ENCODE results near the gene TGM5.
A peak's percentile ranks its signal among the peaks of the same experiment; 100 is the strongest.
"Not testable (repeated sequence)": the region's sequence is repeated elsewhere in the genome, so short reads cannot be mapped to it uniquely, and the experiment has no call there.

The TGM5 gene

DNA sequence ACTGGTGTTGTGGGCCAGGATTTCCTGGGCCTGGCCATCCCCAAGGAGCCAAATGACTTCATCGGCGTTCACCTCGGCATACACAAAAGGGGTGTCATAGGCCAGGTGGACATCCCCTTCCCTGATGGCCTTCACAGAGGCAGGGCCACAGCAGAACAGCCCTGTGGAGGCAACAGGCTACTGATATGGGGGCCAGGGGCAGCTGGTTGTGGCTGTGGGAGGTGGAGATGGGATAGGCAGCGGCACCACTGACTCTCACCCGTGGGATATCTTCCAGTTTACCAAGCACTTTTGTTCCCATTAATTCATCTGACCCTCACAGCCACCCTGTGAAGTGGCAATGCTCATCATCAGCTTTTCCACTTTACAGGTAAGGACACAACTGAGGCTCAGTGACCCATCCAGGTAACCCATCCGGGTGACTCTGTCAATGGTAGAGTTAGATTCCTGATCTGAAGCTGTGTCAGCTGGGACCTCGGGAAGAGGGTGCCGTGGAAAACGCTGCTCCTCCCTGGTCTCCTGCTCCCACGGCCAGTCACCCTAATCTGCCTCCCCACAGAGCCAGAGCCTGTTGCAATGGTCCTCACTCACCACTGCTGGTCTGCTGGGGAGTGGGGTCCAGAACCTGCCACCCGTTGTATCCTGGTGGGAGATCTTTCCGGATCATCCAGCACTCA is 15.3 kb upstream of the TGM5 start:
- Mint-ChIP-seq H3K27me3 (peaks cover 12% of the 10 kb centered on the region), H3K27ac (peak overlapping the region in 1 of 2 donors; percentile 44), H3K9me3 (no peaks in the 10 kb centered on the region), H3K4me3 (no peak overlapping the region), H3K4me1 (peaks cover 10% of the 10 kb centered on the region)
- ATAC-seq (no peak), DNase-seq (no peak)

DNA sequence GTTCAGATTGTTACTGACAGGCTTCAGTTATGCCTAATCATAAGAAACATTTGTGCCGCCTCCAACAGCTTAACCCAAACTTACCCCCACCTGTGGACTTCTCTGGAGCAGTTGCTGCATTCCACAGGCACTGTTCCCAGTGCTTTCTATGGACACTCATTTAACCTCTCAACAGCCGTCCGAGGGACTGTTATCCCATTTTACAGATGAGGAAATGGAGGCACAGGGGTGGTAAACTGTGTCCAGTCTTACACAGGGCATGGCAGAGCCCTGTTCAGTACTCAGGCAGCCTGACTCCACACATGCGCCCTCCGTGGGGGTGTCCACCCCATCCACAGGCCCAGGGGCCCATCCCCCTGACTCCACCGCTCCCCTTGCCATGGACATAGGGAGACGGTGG is 14.3 kb upstream of the TGM5 start:
- no peak overlapping the region for H3K4me3 Mint-ChIP-seq
- DNase-seq (no peak), ATAC-seq (no peak)
- no peaks in the 10 kb centered on the region for H3K9me3 Mint-ChIP-seq
- peaks cover 10% of the 10 kb centered on the region for H3K4me1 Mint-ChIP-seq
- peaks cover 12% of the 10 kb centered on the region for H3K27me3 Mint-ChIP-seq
- H3K27ac Mint-ChIP-seq = no peak overlapping the region

DNA sequence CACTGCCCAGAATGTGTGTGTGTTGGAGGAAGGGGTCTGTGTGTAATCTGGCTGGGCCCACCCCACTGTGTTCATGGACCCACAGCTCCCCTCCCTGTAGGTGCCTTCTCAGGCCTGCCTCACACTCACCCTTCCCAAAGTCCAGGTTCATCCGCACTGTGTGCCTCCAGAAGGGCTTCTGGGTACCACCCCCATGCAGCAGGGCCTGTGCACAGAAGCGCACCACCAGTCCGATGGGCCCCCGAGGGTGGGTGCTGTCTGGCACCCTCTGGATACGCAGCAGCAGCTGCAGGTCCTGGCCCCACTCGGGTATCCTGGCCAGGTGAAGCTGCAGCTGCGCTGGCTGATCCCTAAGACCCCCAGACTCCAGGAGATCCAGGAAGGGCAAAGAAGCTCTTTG is 12.8 kb upstream of the TGM5 start:
- Mint-ChIP-seq H3K27me3 (peaks cover under 1% of the 10 kb centered on the region), H3K9me3 (no peaks in the 10 kb centered on the region), H3K4me3 (no peak overlapping the region), H3K4me1 (no peaks in the 10 kb centered on the region), H3K27ac (no peak overlapping the region)
- no peak for DNase-seq
- ATAC-seq = no peak

DNA sequence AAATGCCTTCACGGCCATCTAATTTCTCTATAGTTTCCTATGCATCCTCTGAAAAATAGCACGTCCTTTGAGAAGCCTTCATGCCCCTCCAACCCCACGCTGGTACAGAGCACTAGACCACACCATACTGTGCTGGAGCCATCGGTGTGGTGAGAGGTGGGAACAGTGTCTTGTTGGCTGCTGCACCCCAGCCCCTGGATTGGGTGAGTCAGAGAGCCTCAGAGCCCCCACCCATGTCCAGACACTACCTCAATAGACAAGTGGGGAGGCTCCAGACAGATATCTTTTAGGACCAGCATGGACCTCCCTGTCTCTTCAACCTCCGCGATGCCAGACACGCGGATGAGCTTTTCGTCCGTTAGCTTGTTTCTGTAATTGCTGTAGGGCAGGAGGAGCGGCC is 12.1 kb upstream of the TGM5 start:
- H3K27ac Mint-ChIP-seq = no peak overlapping the region
- H3K4me3 Mint-ChIP-seq = no peak overlapping the region
- ATAC-seq (no peak), DNase-seq (no peak)
- H3K4me1 Mint-ChIP-seq = no peaks in the 10 kb centered on the region
- peaks cover 6% of the 10 kb centered on the region for H3K27me3 Mint-ChIP-seq
- H3K9me3 Mint-ChIP-seq = no peaks in the 10 kb centered on the region

DNA sequence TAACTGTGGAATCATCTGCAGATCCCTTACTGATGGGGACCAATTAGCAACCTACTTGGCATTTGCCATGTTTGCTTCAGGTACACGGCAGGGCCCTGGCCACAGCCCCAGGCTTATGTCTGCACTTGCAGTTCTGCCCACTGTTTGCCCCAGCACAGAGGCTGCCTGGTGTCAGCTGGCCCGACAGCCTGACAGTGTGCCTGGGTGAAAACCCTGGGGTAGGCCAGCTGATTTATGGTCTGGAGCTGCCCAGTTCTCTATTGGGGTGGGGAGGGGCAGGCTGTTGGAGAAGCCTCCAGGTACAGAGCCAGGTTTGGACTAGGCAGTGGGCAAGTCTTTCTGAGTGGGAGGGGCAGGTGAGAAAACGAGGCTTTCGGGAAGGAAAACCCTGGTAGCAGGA is 11.2 kb upstream of the TGM5 start:
- no peak for DNase-seq
- no peaks in the 10 kb centered on the region for H3K9me3 Mint-ChIP-seq
- H3K4me1 Mint-ChIP-seq = no peaks in the 10 kb centered on the region
- H3K4me3 Mint-ChIP-seq = no peak overlapping the region
- no peak for ATAC-seq
- peaks cover 6% of the 10 kb centered on the region for H3K27me3 Mint-ChIP-seq
- H3K27ac Mint-ChIP-seq = no peak overlapping the region

DNA sequence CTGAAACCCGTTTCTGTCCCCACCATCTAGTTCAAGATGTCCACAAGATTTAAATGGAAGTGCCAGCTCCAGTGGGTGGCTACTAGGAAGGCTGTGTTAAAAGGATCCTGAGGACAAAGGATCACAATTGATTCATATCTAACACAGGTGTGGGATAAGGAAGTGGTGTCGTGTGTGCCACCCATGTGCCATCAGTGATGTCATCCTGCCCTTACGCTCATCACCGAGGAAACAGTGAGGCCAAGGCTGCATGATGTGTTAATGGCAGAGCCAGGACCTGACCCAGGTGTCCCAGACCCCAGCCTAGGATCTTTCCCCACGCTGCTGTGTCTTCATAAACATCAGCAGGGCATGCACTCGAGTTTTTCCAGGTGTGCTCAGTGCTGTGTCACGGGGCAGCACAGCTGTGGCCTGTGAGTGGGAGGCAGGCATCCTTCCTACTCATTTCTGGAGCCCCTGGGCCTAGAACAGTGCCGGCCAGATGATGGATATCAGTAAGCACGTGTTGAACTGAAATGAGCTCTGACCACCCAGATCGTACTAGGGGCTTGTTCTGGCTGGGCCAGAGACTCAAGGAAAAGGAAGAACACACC is 10.6 kb upstream of the TGM5 start:
- no peak for ATAC-seq
- no peak for DNase-seq
- H3K9me3 Mint-ChIP-seq = peaks cover 0 to under 1% of the 10 kb centered on the region in 2 donors
- peaks cover 6% of the 10 kb centered on the region for H3K27me3 Mint-ChIP-seq
- H3K4me1 Mint-ChIP-seq = no peaks in the 10 kb centered on the region
- H3K4me3 Mint-ChIP-seq = no peak overlapping the region
- peak overlapping the region in 1 of 2 donors; percentile 24 for H3K27ac Mint-ChIP-seq

DNA sequence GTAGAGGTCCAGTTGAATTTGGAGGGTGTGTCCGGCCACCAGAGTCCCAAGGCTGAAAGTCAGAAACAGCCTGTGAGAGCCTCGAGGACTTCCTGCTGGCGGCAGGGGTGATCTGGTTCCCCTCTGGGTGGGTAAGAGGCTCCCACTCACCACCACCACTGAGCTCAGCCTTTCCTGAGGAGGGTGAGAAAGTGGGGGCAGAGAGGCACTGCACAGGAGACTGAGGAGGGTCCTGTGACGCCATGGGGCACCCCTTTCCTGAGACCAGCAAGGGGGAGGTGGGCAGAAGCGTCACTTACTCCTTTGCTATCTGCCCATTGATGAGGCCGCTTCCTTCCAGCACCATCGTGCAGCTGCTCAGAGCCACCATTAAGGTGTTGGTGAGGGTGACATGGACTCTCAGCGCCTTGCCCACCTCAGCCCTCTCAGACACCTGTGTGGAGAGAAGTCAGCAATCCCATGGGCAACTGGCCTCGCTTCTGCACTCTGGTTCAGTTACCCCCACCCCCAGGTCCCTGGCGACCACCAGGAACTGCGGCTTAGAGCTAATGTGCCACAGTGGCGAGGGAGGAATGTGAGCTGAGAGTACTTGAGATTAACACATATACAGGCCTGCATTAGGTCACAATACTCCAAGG is 10.0 kb upstream of the TGM5 start:
- Mint-ChIP-seq H3K27me3 (peaks cover 6% of the 10 kb centered on the region), H3K4me3 (no peak overlapping the region), H3K27ac (no peak overlapping the region), H3K4me1 (no peaks in the 10 kb centered on the region), H3K9me3 (peaks cover 0 to 5% of the 10 kb centered on the region in 2 donors)
- no peak for ATAC-seq
- no peak for DNase-seq

DNA sequence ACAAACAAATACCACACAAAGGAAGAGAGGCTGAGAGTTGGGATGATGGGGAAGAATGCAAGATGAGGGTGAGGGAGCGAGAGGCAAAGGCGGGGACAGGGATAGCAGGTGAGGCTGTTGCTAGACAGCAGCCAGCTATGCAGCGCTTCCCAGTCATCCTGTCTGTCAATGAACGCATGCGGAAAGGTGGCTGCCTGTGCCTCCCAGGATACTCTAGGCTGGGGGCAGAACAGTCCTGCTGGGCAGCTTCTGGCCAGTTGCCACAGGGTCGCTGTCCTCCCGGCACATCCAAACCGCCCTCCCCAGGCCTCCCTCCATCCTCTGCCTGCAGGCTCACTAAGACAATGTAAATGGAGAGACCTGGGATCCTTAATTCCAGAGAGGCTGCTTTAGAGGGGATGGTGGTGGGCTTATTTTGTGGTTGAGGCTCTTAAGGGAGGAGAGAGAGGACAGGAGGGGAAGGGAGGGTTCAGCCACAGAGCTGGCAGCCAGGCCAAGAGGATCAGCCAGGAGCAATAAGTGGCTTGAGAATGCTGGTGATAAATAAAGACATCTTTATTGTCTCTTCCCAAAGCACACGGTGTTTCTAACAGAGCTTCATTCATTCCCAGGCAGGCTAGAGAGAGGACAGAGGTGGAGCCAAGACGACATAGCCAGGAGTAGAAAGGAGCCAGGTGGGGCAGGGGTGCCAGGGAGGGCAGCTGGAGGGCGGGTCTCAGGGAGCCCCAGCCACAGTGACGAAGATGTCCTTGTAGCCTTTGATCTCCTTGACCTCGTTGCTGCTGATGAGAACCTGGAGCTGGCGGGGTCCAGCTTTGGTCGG is 9.2 kb upstream of the TGM5 start:
- no peak for ATAC-seq
- no peak for DNase-seq
- peaks cover 6% of the 10 kb centered on the region for H3K27me3 Mint-ChIP-seq
- H3K4me3 Mint-ChIP-seq = no peak overlapping the region
- no peak overlapping the region for H3K27ac Mint-ChIP-seq
- H3K4me1 Mint-ChIP-seq = no peaks in the 10 kb centered on the region
- H3K9me3 Mint-ChIP-seq = peaks cover 0 to 5% of the 10 kb centered on the region in 2 donors

DNA sequence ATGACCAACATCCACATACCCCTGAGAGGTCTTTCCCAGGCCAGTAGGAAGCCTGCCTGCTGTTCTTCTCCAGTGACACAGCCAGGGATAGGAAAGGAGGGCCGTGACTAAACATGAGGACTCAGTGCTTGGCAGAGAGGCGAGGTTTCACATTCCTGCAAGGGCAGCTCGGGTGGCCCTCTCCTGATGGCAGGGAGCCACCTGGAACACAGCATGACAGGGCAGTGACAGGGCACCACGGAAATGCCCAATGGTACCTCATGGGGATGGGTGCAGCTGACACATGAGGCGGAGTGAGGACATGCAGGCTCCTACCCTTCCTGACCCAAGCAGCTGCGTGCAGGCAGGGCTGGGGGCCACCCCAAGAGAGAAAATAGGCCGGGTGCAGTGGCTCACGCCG is 7.4 kb upstream of the TGM5 start:
- no peaks in the 10 kb centered on the region for H3K4me1 Mint-ChIP-seq
- H3K4me3 Mint-ChIP-seq = no peak overlapping the region
- no peak for DNase-seq
- H3K27me3 Mint-ChIP-seq = peaks cover 19% of the 10 kb centered on the region
- peak overlapping the region in 1 of 2 donors; percentile 29 for H3K27ac Mint-ChIP-seq
- peaks cover 0 to 5% of the 10 kb centered on the region in 2 donors for H3K9me3 Mint-ChIP-seq
- no peak for ATAC-seq

DNA sequence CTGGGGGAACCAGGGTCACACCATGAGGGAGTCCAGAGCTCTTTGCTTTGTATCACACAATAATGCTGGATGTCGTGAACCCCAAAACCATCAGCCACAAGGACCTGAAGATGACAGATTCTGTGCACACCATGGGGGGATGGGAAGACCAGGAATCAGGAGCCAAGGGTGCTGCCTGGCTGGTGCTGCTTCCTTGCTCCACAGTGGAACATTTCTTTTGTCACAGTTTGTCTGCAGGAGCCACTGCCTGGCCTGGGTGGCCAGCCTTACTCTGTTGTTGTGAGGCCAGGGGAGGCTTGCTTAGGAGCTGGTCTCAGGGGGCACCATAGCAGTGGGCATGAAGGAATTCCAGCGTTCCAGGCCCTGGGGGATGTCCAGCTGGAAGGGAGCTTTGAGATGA is 6.5 kb upstream of the TGM5 start:
- peak overlapping the region in 1 of 2 donors; percentile 28 for H3K27ac Mint-ChIP-seq
- H3K27me3 Mint-ChIP-seq = peaks cover 28% of the 10 kb centered on the region
- H3K4me3 Mint-ChIP-seq = no peak overlapping the region
- no peak for DNase-seq
- H3K4me1 Mint-ChIP-seq = no peaks in the 10 kb centered on the region
- H3K9me3 Mint-ChIP-seq = peaks cover 0 to 5% of the 10 kb centered on the region in 2 donors
- ATAC-seq = no peak

DNA sequence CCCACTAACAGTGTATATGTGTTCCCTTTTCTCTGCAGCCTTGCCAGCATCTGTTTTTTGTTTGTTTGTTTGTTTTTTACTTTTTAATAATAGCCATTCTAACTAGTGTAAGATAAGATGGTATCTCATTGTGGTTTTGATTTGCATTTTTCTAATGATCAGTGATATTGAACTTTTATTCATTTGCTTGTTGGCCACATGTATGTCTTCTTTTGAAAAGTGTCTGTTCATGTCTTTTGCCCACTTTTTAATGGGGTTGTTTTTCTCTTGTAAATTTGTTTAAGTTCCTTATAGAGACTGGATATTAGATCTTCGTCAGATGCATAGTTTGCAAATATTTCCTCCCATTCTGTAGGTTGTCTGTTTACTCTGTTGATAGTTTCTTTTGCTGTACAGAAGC is 5.2 kb upstream of the TGM5 start:
- H3K27ac Mint-ChIP-seq, H3K9me3 Mint-ChIP-seq, H3K4me1 Mint-ChIP-seq, ATAC-seq, DNase-seq, H3K4me3 Mint-ChIP-seq: not testable (repeated sequence)
- peaks cover 29% of the 10 kb centered on the region for H3K27me3 Mint-ChIP-seq

DNA sequence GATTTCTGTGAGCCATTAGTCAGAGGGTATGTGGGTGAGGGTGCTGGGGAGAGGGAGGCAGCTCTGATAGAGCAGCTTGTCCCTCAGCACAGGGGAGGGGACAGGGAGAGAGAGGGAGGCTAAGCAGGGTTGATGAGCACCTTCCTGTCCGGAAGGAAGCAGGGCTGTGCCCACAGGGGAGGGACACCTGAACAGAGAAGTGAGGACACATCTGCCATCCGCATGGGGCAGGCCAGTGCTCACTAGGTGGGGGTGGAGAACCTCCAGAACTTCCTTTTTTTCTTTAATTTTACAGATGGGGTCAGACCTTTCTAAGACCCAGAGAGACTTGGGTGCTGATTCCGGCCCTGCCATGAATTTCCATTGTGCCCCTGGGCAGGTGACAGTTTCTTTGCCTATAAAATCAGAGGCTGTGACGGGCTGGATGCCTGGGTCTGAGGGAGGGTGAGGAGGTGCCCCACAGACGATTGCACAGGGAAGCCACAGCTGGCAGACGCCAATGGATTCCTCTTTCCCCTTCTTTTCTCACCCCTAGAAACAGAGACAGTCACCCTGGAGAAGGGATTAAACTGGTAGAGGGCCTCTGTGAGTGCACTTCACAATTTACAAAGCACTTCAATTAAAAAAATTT is 4.1 kb upstream of the TGM5 start:
- no peaks in the 10 kb centered on the region for H3K4me1 Mint-ChIP-seq
- no peak for DNase-seq

DNA sequence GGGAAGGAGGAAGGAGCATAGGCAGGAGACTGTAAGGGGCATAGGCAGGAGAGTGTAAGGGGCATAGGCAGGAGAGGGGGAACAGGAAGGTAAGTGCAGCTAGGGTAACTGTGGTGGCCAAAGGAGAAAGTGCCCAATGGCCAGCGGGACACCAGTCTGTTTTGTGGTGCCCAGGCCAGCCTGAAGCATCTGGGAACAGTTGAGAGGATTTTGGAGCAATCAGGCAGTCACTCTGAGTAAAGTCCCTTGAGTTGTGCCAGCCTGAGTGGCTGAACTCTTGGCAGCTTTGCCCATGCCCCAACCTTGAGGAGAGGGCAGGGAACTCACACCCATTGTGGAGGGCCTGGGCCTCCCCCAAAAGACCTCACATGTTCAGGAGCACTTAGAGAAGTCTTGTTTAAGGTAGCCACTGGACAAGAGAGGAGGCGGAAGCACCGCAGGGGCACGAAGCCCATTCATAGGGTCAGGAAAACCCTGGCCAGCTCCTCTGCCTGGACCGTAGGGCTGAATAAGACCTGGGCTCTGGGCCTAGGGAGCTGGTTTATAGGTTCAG is 3.5 kb upstream of the TGM5 start:
- Mint-ChIP-seq H3K9me3 (peaks cover 0 to 5% of the 10 kb centered on the region in 2 donors), H3K27me3 (peaks cover 29% of the 10 kb centered on the region), H3K4me3 (no peak overlapping the region), H3K4me1 (no peaks in the 10 kb centered on the region), H3K27ac (peak overlapping the region; percentile 13 to 27)
- DNase-seq (no peak), ATAC-seq (no peak)

More for the DNA sequence above, 4.1 kb upstream of the TGM5 start:
- Mint-ChIP-seq H3K27ac (peak overlapping the region in 1 of 2 donors; percentile 14), H3K4me3 (no peak overlapping the region), H3K9me3 (peaks cover 0 to 5% of the 10 kb centered on the region in 2 donors), H3K27me3 (peaks cover 29% of the 10 kb centered on the region)
- peak; percentile 62 for ATAC-seq

DNA sequence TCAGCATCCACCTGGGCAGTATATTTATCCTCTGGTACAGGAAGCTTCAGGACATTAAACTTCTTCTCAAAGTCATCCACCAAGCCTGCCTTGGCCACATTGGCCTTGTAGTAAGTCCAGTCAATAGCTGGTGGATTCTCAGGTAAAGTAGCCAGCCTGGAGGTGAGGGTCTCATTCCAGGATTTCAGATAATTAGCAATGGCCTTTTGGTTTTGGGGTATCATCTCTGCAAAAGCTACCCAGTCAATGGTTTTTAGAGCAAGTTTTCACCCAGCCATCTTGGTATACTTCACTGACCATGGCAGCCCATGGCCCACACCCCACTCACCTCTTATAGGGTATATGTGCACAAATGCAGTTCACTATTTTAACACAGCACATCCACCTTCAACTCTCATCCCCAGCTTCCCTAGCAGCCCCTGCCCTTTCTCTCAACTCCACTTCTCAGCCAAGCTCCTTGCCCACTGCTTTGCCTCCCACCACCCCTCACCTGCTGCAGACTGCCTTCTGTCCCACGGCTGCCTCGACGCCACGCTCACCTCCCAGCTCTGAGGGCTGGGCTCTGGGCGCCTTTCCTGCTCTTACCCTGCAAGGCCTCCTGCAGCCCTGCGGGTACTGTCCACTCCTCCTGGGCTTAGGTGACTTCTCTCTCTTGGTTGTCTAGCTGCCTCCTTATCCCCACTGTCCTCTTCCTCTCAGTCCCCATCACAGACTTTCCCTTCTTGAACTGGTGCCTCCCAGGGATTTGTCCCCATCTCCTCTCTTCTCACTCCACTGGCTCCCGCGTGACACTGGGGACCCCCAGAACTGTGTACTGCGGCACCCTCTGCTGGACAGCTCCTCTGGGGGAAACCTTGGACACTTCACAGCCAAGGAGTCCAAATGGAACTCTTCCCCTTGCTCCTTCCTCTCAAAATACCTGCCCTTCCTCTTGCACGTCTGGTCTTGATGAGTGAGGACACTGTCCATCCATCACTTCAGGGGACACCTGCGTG is 1.7 kb upstream of the TGM5 start:
- Mint-ChIP-seq H3K27me3 (peaks cover 23% of the 10 kb centered on the region), H3K9me3 (peaks cover 0 to 5% of the 10 kb centered on the region in 2 donors), H3K27ac (peak overlapping the region in 1 of 2 donors; percentile 14), H3K4me1 (no peaks in the 10 kb centered on the region), H3K4me3 (no peak overlapping the region)
- DNase-seq (peak in 1 of 2 donors; percentile 31), ATAC-seq (peak; percentile 73)
